ENCODE data around the gene FYN. TPM values are rescaled to one million over a fixed set of nuclear protein-coding genes. Genes with fewer than 3 reads are reported as not detected.

FYN gene
- total RNA-seq, 2 donors from 2014 or later, result 287 to 304 TPM

- peaks cover 51 to 80% of the 10 kb centered on the region in 2 donors for H3K36me3 Mint-ChIP-seq
- H3K27ac Mint-ChIP-seq, result peak overlapping the region; percentile 78 to 84
- DNase-seq (ENCODE audit: low spot score in 2 of 2), result no peak
- H3K9me3 Mint-ChIP-seq, result no peaks in the 10 kb centered on the region
- no peak for ATAC-seq
These were observed 154.9 kb downstream of the FYN start for GRCh38 chr6:111718326-111718725.

- H3K27ac Mint-ChIP-seq, result peak overlapping the region; percentile 78 to 84
- DNase-seq (ENCODE audit: low spot score in 2 of 2) (no peak), ATAC-seq (no peak)
- H3K9me3 Mint-ChIP-seq, result no peaks in the 10 kb centered on the region
- H3K36me3 Mint-ChIP-seq, result peaks cover 56 to 84% of the 10 kb centered on the region in 2 donors
These were observed 155.6 kb downstream of the FYN start for GRCh38 chr6:111717621-111718020.

- H3K27ac Mint-ChIP-seq, result peak overlapping the region in 1 of 2 donors; percentile 46
- H3K36me3 Mint-ChIP-seq, result peaks cover 54 to 84% of the 10 kb centered on the region in 2 donors
- ATAC-seq, result no peak
- no peaks in the 10 kb centered on the region for H3K9me3 Mint-ChIP-seq
- DNase-seq (ENCODE audit: low spot score in 2 of 2), result no peak
These were observed 156.9 kb downstream of the FYN start for GRCh38 chr6:111716325-111716724.

GRCh38 chr6:111715321-111715720 is 157.9 kb downstream of the FYN start:
- peak; percentile 61 to 73 for ATAC-seq
- H3K9me3 Mint-ChIP-seq, result no peaks in the 10 kb centered on the region
- no peak for DNase-seq (ENCODE audit: low spot score in 2 of 2)
- H3K36me3 Mint-ChIP-seq, result peaks cover 47 to 77% of the 10 kb centered on the region in 2 donors
- H3K27ac Mint-ChIP-seq, result peak overlapping the region; percentile 81 to 86

GRCh38 chr6:111714416-111715270 is 158.6 kb downstream of the FYN start:
- Mint-ChIP-seq H3K9me3 (no peaks in the 10 kb centered on the region), H3K27ac (peak overlapping the region; percentile 86 to 91), H3K36me3 (peaks cover 40 to 70% of the 10 kb centered on the region in 2 donors)
- DNase-seq (ENCODE audit: low spot score in 2 of 2), result no peak
- no peak for ATAC-seq

GRCh38 chr6:111713811-111714210 is 159.4 kb downstream of the FYN start:
- Mint-ChIP-seq H3K27ac (peak overlapping the region; percentile 77 to 86), H3K9me3 (no peaks in the 10 kb centered on the region), H3K36me3 (peaks cover 33 to 64% of the 10 kb centered on the region in 2 donors)
- ATAC-seq (no peak), DNase-seq (ENCODE audit: low spot score in 2 of 2) (no peak)

- H3K27ac Mint-ChIP-seq, result peak overlapping the region; percentile 86
- DNase-seq (ENCODE audit: low spot score in 2 of 2), result no peak
- ATAC-seq, result no peak
- H3K36me3 Mint-ChIP-seq, result peaks cover 28 to 59% of the 10 kb centered on the region in 2 donors
- no peaks in the 10 kb centered on the region for H3K9me3 Mint-ChIP-seq
These were observed 160.0 kb downstream of the FYN start for GRCh38 chr6:111713236-111713635.

- DNase-seq (ENCODE audit: low spot score in 2 of 2), result no peak
These were observed 161.1 kb downstream of the FYN start for GRCh38 chr6:111711984-111712752.

GRCh38 chr6:111711476-111711875 is 161.8 kb downstream of the FYN start:
- peak overlapping the region; percentile 86 to 89 for H3K27ac Mint-ChIP-seq
- ATAC-seq, result no peak

More at GRCh38 chr6:111711984-111712752, 161.1 kb downstream of the FYN start:
- peaks cover 28 to 51% of the 10 kb centered on the region in 2 donors for H3K36me3 Mint-ChIP-seq
- no peaks in the 10 kb centered on the region for H3K9me3 Mint-ChIP-seq
- ATAC-seq, result no peak
- peak overlapping the region; percentile 86 for H3K27ac Mint-ChIP-seq

GRCh38 chr6:111710911-111711310 is 162.3 kb downstream of the FYN start:
- ATAC-seq, result no peak
- Mint-ChIP-seq H3K27ac (peak overlapping the region; percentile 86 to 89), H3K9me3 (no peaks in the 10 kb centered on the region), H3K36me3 (peaks cover 28 to 45% of the 10 kb centered on the region in 2 donors)
- no peak for DNase-seq (ENCODE audit: low spot score in 2 of 2)

More at GRCh38 chr6:111711476-111711875, 161.8 kb downstream of the FYN start:
- H3K36me3 Mint-ChIP-seq, result peaks cover 28 to 51% of the 10 kb centered on the region in 2 donors
- no peaks in the 10 kb centered on the region for H3K9me3 Mint-ChIP-seq
- DNase-seq (ENCODE audit: low spot score in 2 of 2), result no peak

- DNase-seq (ENCODE audit: low spot score in 2 of 2) (no peak), ATAC-seq (no peak)
- Mint-ChIP-seq H3K36me3 (peaks cover 26 to 43% of the 10 kb centered on the region in 2 donors), H3K27ac (peak overlapping the region; percentile 86 to 89), H3K9me3 (no peaks in the 10 kb centered on the region)
These were observed 162.8 kb downstream of the FYN start for GRCh38 chr6:111710439-111710838.

- Mint-ChIP-seq H3K9me3 (no peaks in the 10 kb centered on the region), H3K36me3 (peaks cover 19 to 36% of the 10 kb centered on the region in 2 donors), H3K27ac (peak overlapping the region; percentile 86 to 90)
- ATAC-seq, result peak; percentile 81 to 83
- DNase-seq (ENCODE audit: low spot score in 2 of 2), result peak in 1 of 2 donors; percentile 50
These were observed 163.4 kb downstream of the FYN start for GRCh38 chr6:111709615-111710398.

- Mint-ChIP-seq H3K36me3 (peaks cover 13 to 33% of the 10 kb centered on the region in 2 donors), H3K9me3 (no peaks in the 10 kb centered on the region), H3K27ac (peak overlapping the region; percentile 86 to 90)
- ATAC-seq, result no peak
- DNase-seq (ENCODE audit: low spot score in 2 of 2), result no peak
These were observed 164.1 kb downstream of the FYN start for GRCh38 chr6:111709201-111709600.

GRCh38 chr6:111707773-111708172 is 165.5 kb downstream of the FYN start:
- Mint-ChIP-seq H3K9me3 (no peaks in the 10 kb centered on the region), H3K36me3 (peaks cover 6 to 30% of the 10 kb centered on the region in 2 donors), H3K27ac (peak overlapping the region; percentile 72 to 75)
- peak in 1 of 2 donors; percentile 17 for ATAC-seq
- no peak for DNase-seq (ENCODE audit: low spot score in 2 of 2)

GRCh38 chr6:111706841-111707391 is 166.3 kb downstream of the FYN start:
- H3K36me3 Mint-ChIP-seq, result peaks cover 5 to 21% of the 10 kb centered on the region in 2 donors
- DNase-seq (ENCODE audit: low spot score in 2 of 2) (no peak), ATAC-seq (no peak)
- H3K9me3 Mint-ChIP-seq, result no peaks in the 10 kb centered on the region
- peak overlapping the region in 1 of 2 donors; percentile 45 for H3K27ac Mint-ChIP-seq

GRCh38 chr6:111703723-111704122 is 169.5 kb downstream of the FYN start:
- peaks cover 17 to 28% of the 10 kb centered on the region in 2 donors for H3K36me3 Mint-ChIP-seq
- no peaks in the 10 kb centered on the region for H3K9me3 Mint-ChIP-seq
- no peak for DNase-seq (ENCODE audit: low spot score in 2 of 2)
- ATAC-seq, result no peak
- H3K27ac Mint-ChIP-seq, result peak overlapping the region in 1 of 2 donors; percentile 44

Data from activated naive CD4-positive, alpha-beta T cell treated with anti-CD3 and anti-CD28 coated beads, Interleukin-2, amount 50 U/mL, for 72 hours (primary cell).